Muscle layer of duodenum (tissue), 2 donors: ENCODE results near the gene GYS2.
"Not testable (repeated sequence)": the region's sequence is repeated elsewhere in the genome, so short reads cannot be mapped to it uniquely, and the experiment has no call there.

Experiments
- H3K27ac ChIP-seq: one replicate; pipeline ENCODE4 v1.7.0; 2013; ENCODE audit warnings: mild to moderate bottlenecking, low read length
- H3K27me3 ChIP-seq: one replicate; pipeline ENCODE4 v1.7.0; 2013; ENCODE audit warnings: low read depth, mild to moderate bottlenecking, control low read depth, low read length
- H3K36me3 ChIP-seq, 2 donors: one replicate each; pipeline ENCODE4 v1.7.0; 2013; ENCODE audit warnings: low read length in 2 of 2, control low read depth in 1 of 2, mild to moderate bottlenecking in 1 of 2; ENCODE audit not compliant: insufficient read depth in 2 of 2, control insufficient read depth in 1 of 2
- H3K4me1 ChIP-seq, 2 donors: one replicate each; pipeline ENCODE4 v1.7.0; 2013; ENCODE audit warnings: low read length in 2 of 2, mild to moderate bottlenecking in 2 of 2, control low read depth in 1 of 2, moderate library complexity in 1 of 2; ENCODE audit not compliant: insufficient read depth in 2 of 2, control insufficient read depth in 1 of 2
- H3K4me3 ChIP-seq, 2 donors: one replicate each; pipeline ENCODE4 v1.7.0; 2013; ENCODE audit warnings: low read length in 2 of 2, low read depth in 1 of 2, mild to moderate bottlenecking in 1 of 2
- H3K9me3 ChIP-seq, 2 donors: one replicate each; pipeline ENCODE4 v1.7.0; 2013; ENCODE audit warnings: low read length in 2 of 2, control low read depth in 1 of 2, mild to moderate bottlenecking in 1 of 2; ENCODE audit not compliant: control insufficient read depth in 1 of 2
- donor health status: healthy.

GYS2 gene

GRCh38 chr12:21604245-21605101, at the start of gene GYS2:
Gene GYS2 (minus strand): TSS chr12:21604847. CDS start chr12:21604592, 255 bp downstream.
- Histone ChIP-seq H3K27me3 (no peaks in the 10 kb centered on the region), H3K4me1 (no peaks in the 10 kb centered on the region), H3K4me3 (no peak within 1 kb of the TSS), H3K36me3 (no peaks in the 10 kb centered on the region), H3K27ac (no peak within 1 kb of the TSS), H3K9me3 (no peaks in the 10 kb centered on the region)

- Histone ChIP-seq H3K27me3 (no peaks in the 10 kb centered on the region), H3K4me1 (peaks cover 3 to 28% of the 10 kb centered on the region in 2 donors), H3K4me3 (no peak overlapping the region), H3K27ac (no peak overlapping the region), H3K9me3 (no peaks in the 10 kb centered on the region), H3K36me3 (peaks cover 30 to 35% of the 10 kb centered on the region in 2 donors)
Measured at GRCh38 chr12:21651821-21652220, 47.2 kb upstream of the GYS2 start.

GRCh38 chr12:21650997-21651396, 46.4 kb upstream of the GYS2 start:
- Histone ChIP-seq H3K4me3 (no peak overlapping the region), H3K9me3 (no peaks in the 10 kb centered on the region), H3K36me3 (peaks cover 36 to 40% of the 10 kb centered on the region in 2 donors), H3K4me1 (peaks cover 0 to 23% of the 10 kb centered on the region in 2 donors), H3K27ac (no peak overlapping the region), H3K27me3 (no peaks in the 10 kb centered on the region)

- H3K36me3 ChIP-seq: peaks cover 35 to 42% of the 10 kb centered on the region in 2 donors
- H3K4me3 ChIP-seq: no peak overlapping the region
- H3K27me3 ChIP-seq: no peaks in the 10 kb centered on the region
- no peaks in the 10 kb centered on the region for H3K9me3 ChIP-seq
- no peak overlapping the region for H3K27ac ChIP-seq
- peaks cover 0 to 14% of the 10 kb centered on the region in 2 donors for H3K4me1 ChIP-seq
Measured at GRCh38 chr12:21649034-21649433, 44.4 kb upstream of the GYS2 start.

GRCh38 chr12:21648378-21648777, 43.7 kb upstream of the GYS2 start:
- Histone ChIP-seq H3K9me3 (no peaks in the 10 kb centered on the region), H3K36me3 (peaks cover 37 to 44% of the 10 kb centered on the region in 2 donors), H3K4me1 (peaks cover 0 to 14% of the 10 kb centered on the region in 2 donors), H3K27me3 (no peaks in the 10 kb centered on the region), H3K4me3 (no peak overlapping the region), H3K27ac (no peak overlapping the region)

GRCh38 chr12:21647179-21647578, 42.5 kb upstream of the GYS2 start:
- Histone ChIP-seq H3K4me3 (no peak overlapping the region), H3K4me1 (peaks cover 0 to 10% of the 10 kb centered on the region in 2 donors), H3K36me3 (peaks cover 42 to 49% of the 10 kb centered on the region in 2 donors), H3K27ac (no peak overlapping the region), H3K9me3 (no peaks in the 10 kb centered on the region), H3K27me3 (no peaks in the 10 kb centered on the region)

GRCh38 chr12:21645041-21645500, 40.4 kb upstream of the GYS2 start:
- H3K36me3 ChIP-seq: peaks cover 41 to 53% of the 10 kb centered on the region in 2 donors
- H3K4me3 ChIP-seq, H3K9me3 ChIP-seq, H3K4me1 ChIP-seq, H3K27me3 ChIP-seq, H3K27ac ChIP-seq: not testable (repeated sequence)

- Histone ChIP-seq H3K36me3 (peaks cover 41 to 53% of the 10 kb centered on the region in 2 donors), H3K9me3 (no peaks in the 10 kb centered on the region), H3K27me3 (no peaks in the 10 kb centered on the region), H3K27ac (no peak overlapping the region), H3K4me1 (peaks cover 0 to 2% of the 10 kb centered on the region in 2 donors), H3K4me3 (no peak overlapping the region)
Measured at GRCh38 chr12:21644516-21644915, 39.9 kb upstream of the GYS2 start.

GRCh38 chr12:21643758-21644157, 39.1 kb upstream of the GYS2 start:
- Histone ChIP-seq H3K4me1 (peaks cover 0 to 4% of the 10 kb centered on the region in 2 donors), H3K4me3 (no peak overlapping the region), H3K27me3 (no peaks in the 10 kb centered on the region), H3K36me3 (peaks cover 43 to 49% of the 10 kb centered on the region in 2 donors), H3K9me3 (no peaks in the 10 kb centered on the region), H3K27ac (no peak overlapping the region)

GRCh38 chr12:21642707-21643389, 38.2 kb upstream of the GYS2 start:
- peaks cover 43 to 44% of the 10 kb centered on the region in 2 donors for H3K36me3 ChIP-seq
- H3K27me3 ChIP-seq: no peaks in the 10 kb centered on the region
- no peak overlapping the region for H3K4me3 ChIP-seq
- H3K9me3 ChIP-seq: no peaks in the 10 kb centered on the region
- peaks cover 0 to 4% of the 10 kb centered on the region in 2 donors for H3K4me1 ChIP-seq
- H3K27ac ChIP-seq: no peak overlapping the region

- Histone ChIP-seq H3K4me1 (peaks cover 0 to 4% of the 10 kb centered on the region in 2 donors), H3K36me3 (peaks cover 41 to 50% of the 10 kb centered on the region in 2 donors), H3K4me3 (no peak overlapping the region), H3K27ac (peak overlapping the region; percentile 20), H3K27me3 (no peaks in the 10 kb centered on the region), H3K9me3 (no peaks in the 10 kb centered on the region)
Measured at GRCh38 chr12:21638054-21638891, 33.6 kb upstream of the GYS2 start.
